ENCODE results near the gene NPAS3. TPM values are rescaled to one million over a fixed set of nuclear protein-coding genes. Genes with fewer than 3 reads are reported as not detected.
A peak's percentile ranks its signal among the peaks of the same experiment; 100 is the strongest.

The NPAS3 gene
- total RNA-seq, 1 donor: 0.86 TPM

DNA sequence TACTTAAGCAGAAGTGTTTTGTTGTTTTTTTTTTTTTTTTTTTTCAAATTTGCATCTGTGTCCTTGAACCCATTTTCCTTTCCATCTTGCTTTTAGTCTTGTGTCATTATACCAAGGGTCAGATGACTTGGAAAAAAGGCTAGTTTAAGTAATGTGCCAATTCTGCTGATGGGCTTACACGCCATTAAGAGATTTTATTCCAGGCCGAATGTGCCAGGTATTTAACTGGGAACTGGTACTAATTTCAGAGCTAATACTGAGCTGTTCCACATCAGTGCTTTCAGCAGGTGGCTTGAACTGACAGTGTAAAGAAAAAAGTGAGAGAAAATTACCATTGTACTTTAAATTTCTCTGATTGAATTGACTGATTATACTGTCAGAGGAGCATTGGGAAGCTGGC, 224.9 kb downstream of the NPAS3 start:
- TF ChIP-seq, protein P1, sequence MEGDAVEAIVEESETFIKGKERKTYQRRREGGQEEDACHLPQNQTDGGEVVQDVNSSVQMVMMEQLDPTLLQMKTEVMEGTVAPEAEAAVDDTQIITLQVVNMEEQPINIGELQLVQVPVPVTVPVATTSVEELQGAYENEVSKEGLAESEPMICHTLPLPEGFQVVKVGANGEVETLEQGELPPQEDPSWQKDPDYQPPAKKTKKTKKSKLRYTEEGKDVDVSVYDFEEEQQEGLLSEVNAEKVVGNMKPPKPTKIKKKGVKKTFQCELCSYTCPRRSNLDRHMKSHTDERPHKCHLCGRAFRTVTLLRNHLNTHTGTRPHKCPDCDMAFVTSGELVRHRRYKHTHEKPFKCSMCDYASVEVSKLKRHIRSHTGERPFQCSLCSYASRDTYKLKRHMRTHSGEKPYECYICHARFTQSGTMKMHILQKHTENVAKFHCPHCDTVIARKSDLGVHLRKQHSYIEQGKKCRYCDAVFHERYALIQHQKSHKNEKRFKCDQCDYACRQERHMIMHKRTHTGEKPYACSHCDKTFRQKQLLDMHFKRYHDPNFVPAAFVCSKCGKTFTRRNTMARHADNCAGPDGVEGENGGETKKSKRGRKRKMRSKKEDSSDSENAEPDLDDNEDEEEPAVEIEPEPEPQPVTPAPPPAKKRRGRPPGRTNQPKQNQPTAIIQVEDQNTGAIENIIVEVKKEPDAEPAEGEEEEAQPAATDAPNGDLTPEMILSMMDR (IDR thresholded peaks at IDR 0.05; ENCODE audit: insufficient read depth, low read depth, low read length): no peak
- H3K4me3 ChIP-seq (ENCODE audit: low read depth, low read length): no peak overlapping the region
- DNase-seq (ENCODE audit: low read depth): no peak

DNA sequence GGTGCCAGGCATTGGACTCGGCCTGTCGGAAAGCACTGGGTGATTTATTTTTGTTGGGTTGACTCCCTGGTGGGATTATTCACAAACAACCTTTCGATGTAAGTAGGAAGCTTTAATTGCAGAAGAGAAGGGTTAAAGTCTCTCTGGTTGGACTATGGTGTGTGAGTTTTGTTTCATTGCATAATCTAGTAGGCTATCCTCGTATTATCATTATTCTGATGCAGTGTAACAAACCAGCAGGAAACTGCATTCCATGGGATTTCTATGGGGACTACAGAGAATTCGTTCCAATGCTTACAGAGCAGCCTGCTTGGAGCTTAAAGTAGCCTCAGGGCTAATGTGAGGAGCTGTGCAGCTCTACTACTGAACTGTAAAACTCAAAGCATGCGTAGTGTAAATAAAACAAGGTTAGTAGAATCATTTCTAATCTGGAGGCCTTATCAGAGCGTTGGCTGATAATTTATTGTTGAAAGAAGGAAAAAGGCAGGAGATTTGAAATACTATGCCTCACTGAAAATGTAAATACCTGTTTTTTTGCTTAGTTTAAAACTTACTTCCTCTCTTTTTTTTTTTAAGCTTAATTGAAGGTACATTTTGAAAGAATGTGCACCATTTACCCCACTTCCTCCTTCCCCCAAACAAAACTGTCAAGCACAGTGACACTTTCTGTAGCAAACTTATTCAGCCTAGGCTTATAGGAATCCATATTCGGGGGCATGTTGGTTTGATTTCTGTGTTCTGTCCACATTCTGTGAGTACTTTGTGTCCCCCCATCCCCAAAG, 226.7 kb downstream of the NPAS3 start:
- DNase-seq (ENCODE audit: low read depth): peak; percentile 44
- no peak overlapping the region for H3K4me3 ChIP-seq (ENCODE audit: low read depth, low read length)
- TF ChIP-seq, protein P1 (IDR thresholded peaks at IDR 0.05; ENCODE audit: insufficient read depth, low read depth, low read length): no peak

- DNase-seq (ENCODE audit: low read depth): no peak
- TF ChIP-seq, protein P1 (IDR thresholded peaks at IDR 0.05; ENCODE audit: insufficient read depth, low read depth, low read length): no peak
- no peak overlapping the region for H3K4me3 ChIP-seq (ENCODE audit: low read depth, low read length)
Measured at GRCh38 chr14:33165926-33166289, 227.2 kb downstream of the NPAS3 start.

GRCh38 chr14:33175951-33176350, 237.3 kb downstream of the NPAS3 start:
- TF ChIP-seq, protein P1 (IDR thresholded peaks at IDR 0.05; ENCODE audit: insufficient read depth, low read depth, low read length): no peak

GRCh38 chr14:33184587-33184986, 245.9 kb downstream of the NPAS3 start:
- H3K4me3 ChIP-seq (ENCODE audit: low read depth, low read length): no peak overlapping the region
- TF ChIP-seq, protein P1 (IDR thresholded peaks at IDR 0.05; ENCODE audit: insufficient read depth, low read depth, low read length): peak; percentile 14
- peak; percentile 20 for DNase-seq (ENCODE audit: low read depth)

More at GRCh38 chr14:33175951-33176350, 237.3 kb downstream of the NPAS3 start:
- no peak overlapping the region for H3K4me3 ChIP-seq (ENCODE audit: low read depth, low read length)
- DNase-seq (ENCODE audit: low read depth): no peak

DNA sequence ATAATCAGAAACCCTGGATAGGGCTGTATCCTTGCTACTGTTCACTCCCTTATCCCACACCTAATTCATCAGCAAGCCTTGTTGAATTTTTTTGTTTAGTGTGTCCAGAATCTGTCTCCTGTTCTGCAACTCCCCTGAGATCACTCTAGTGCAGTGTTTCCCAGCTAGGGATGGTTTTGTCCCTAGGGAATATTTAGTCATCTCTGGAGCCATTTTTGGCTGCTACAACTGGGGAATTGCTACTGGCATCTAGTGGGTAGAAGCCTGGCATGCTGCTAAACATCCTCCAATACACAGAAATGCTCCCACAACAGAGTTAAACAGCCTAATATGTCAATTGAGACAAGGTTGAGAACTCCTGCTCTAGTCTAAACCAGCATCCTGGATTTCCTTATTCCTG, 248.0 kb downstream of the NPAS3 start:
- no peak for DNase-seq (ENCODE audit: low read depth)
- TF ChIP-seq, protein P1 (IDR thresholded peaks at IDR 0.05; ENCODE audit: insufficient read depth, low read depth, low read length): no peak
- no peak overlapping the region for H3K4me3 ChIP-seq (ENCODE audit: low read depth, low read length)

DNA sequence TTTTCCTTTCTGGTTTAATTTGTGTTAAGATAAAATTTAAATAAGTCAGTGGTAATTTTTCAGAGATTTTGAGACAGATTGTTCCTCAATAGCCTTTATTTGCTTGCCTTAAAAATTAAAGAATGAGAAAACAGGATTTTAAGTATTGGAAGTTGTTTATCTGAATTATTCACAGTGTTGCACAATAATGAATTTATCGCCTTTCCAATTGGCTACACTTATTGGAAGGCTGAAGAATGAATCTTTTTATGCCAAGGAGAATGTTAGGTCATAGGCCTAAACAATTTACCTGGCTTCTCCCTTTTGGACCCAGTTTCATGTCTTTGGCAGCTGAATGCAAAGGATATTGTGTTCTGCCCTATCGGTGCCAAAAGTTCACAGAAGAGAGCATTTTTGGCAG, 250.2 kb downstream of the NPAS3 start:
- H3K4me3 ChIP-seq (ENCODE audit: low read depth, low read length): no peak overlapping the region
- DNase-seq (ENCODE audit: low read depth): no peak
- TF ChIP-seq, protein P1 (IDR thresholded peaks at IDR 0.05; ENCODE audit: insufficient read depth, low read depth, low read length): no peak

Data from fibroblast of villous mesenchyme (primary cell).